Sigmoid colon (tissue), 4 donors: ENCODE measurements around the gene NXNL2.

Source experiments
- CTCF ChIP-seq, 4 experiments: fragments of 450-650 bp in 3 of 4; fragments of 200-600 bp in 1 of 4; IDR thresholded peaks; one replicate each; pipeline ENCODE4 v1.5.1; 2016 to 2019; ENCODE audit warnings: antibody characterized with exemption in 4 of 4, mild to moderate bottlenecking in 3 of 4, moderate library complexity in 2 of 4
- EP300 ChIP-seq, 4 donors: sonication (generic); formaldehyde crosslinking; IDR thresholded peaks; one replicate each; pipeline ENCODE4 v1.6.1; 2017; ENCODE audit warnings: antibody characterized with exemption in 4 of 4
- POLR2A ChIP-seq, 2 donors: fragments of 450-650 bp; IDR thresholded peaks; one replicate each; pipeline ENCODE4 v1.6.1; 2016; ENCODE audit warnings: antibody characterized with exemption in 2 of 2, mild to moderate bottlenecking in 2 of 2, moderate library complexity in 2 of 2
- POLR2AphosphoS5 ChIP-seq, 4 donors: sonication (generic); formaldehyde crosslinking; IDR thresholded peaks; one replicate each; pipeline ENCODE4 v1.6.1; 2017; ENCODE audit warnings: antibody characterized with exemption in 4 of 4

GRCh38 chr9:88523056-88523455 is 11.9 kb upstream of the NXNL2 start:
- TF ChIP-seq CTCF (IDR thresholded peaks at IDR 0.05) (no peak), POLR2A (IDR thresholded peaks at IDR 0.05) (no peak), EP300 (IDR thresholded peaks at IDR 0.05) (no peak), POLR2AphosphoS5 (IDR thresholded peaks at IDR 0.05) (no peak)
